CD4-positive, alpha-beta T cell treated with Interferon gamma for 1 hour (primary cell): ENCODE data around the gene SACS.
A peak's percentile ranks its signal among the peaks of the same experiment; 100 is the strongest.
"Not testable (repeated sequence)": the region's sequence is repeated elsewhere in the genome, so short reads cannot be mapped to it uniquely, and the experiment has no call there.

ENCODE experiments used
- DNase-seq: peaks from one replicate; pipeline ENCODE4 v3.0.0-alpha.2; 2020

SACS gene

DNA sequence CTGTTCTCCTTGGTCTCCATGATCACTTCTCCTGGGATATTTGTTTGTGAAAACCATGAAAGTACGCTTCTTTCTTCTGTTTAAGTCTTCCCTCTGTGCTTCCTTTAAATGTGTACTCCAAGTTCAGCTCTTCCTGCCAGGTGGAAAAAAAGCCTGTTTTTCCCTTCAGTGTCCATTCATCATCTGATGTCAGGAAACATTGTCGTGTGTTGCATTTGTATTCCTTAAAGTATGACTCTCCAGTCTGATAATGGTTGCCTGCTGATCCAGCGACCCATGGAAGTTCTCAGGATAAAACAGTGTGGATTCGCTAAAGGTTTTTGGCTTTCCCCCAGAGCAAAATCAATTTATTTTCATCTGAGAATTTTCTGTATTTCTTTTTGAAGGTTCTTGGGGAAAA, 22.3 kb downstream of the SACS start:
- no peak for DNase-seq

DNA sequence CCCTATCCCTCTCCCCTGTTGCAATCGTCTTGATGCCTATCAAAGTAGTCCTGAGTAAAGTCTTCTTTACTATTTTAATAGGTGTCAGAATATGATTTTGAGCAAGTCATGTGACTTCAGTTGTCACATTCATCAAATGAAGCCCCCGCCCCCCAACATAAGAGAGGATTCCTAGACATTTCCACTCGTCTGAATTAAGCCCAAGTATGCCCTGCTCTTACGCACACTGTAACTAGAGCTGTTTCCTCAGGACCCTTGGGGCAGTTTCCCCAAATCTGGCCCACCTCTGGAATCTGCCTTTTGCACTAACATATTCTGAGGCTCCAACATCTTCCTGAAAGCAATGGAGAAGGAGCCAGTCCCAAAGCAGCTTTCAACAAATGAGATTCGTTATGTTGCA, 25.5 kb downstream of the SACS start:
- DNase-seq, result no peak

DNA sequence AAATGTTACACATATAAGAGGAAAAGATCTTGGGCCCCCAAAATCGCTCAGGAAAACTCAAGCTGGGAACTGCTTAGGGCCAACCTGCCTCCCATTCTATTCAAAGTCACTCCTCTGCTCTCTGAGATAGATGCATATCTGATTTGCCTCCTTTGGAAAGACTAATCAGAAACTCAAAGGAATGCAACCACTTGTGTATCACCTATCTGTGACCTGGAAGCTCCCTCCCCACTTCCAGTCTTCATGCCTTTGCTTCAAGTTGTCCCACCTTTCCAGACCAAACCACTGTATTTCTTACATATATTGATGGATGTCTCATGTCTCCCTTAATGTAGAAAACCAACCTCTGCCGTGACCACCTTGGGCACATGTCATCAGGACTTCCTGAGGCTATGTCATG, 32.3 kb downstream of the SACS start:
- not testable (repeated sequence) for DNase-seq

DNA sequence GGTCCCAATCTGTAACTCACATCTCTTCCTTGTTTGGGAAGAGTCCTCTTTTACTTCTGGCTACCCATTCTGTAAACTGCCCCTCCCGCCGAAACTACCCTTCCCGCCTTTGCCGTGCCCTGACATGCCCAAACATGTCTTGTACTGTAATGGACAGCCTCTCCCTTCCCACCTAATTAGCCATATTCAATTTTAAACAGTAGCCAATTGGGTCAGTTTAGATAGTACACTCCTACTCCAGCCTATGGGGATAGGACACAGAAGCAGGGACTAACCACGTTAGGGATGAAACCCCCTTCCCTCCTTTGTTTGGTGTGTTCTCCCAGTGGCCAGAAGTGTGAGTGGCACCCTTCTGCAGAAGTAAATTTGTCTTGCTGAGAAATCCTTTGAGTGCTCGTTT, 34.2 kb downstream of the SACS start:
- DNase-seq, result no peak

DNA sequence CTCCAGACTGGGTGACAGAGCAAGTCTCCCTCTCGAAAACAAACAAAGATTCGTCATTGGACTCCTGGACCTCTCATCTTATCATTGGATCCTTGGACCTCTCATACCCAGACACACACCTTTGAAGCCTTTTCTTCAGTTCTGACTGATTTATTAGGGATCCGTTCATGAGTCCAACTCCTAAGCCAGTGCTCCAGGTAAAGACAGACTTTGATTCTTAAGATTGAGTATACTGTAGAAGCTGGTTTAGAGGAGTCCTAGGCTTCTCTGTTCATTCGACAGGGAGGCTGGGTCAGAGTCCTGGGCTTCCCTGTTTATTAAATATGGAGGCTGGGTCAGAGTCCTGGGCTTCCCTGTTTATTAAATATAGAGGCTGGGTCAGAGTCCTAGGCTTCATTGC, 38.7 kb downstream of the SACS start:
- DNase-seq, result no peak

DNA sequence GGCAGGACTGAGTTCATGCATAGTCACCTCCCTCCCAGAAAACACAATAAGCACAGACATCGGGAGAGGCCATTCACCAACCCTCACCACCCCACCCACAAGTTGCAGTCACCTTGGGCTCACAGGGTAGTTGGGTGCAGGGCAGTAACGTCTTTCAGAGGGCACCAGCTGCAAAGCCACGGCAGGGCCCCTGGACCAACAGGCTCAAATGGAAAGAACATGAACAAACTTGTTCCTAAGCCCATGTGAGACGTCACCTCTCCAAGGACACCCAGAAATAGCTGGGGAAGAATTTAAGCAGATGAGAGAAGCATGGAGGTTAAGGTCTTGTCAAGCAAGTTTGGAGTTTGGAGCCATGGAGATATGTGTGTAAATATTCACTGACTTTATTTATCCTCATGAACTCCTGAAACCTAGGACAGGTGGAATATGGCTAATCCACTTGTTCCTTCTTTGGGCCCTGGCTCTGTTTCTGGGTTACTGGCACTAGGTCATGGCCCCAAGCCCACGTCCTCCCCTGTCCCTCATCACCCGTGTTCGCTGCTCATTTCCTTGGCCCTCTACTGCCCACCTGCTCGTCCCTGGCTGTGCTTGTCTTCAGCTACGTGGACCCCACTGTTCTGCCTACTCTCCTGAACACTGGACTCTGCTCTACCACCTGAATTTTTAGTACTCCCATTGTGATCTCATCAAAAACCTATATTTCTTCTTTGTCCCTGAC, 40.4 kb downstream of the SACS start:
- DNase-seq, result no peak

DNA sequence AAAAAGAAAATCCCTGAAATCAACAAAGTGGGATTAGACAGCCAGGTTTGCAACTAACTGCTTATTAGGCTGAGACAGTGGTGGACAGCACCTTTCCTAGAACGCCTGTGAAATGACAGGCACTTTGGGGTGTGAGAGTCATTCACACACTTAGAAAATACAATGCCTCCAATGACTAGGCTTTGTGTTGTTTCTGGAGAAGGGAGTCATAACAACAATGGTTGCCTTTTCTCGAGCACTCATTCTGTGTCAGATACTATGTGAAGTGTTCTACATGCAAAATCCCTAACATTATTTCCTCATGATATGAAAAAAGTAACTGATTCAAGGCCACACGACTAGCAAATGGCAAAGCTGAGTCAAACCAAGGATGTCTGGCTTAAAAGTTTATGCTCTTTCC, 41.2 kb downstream of the SACS start:
- no peak for DNase-seq

DNA sequence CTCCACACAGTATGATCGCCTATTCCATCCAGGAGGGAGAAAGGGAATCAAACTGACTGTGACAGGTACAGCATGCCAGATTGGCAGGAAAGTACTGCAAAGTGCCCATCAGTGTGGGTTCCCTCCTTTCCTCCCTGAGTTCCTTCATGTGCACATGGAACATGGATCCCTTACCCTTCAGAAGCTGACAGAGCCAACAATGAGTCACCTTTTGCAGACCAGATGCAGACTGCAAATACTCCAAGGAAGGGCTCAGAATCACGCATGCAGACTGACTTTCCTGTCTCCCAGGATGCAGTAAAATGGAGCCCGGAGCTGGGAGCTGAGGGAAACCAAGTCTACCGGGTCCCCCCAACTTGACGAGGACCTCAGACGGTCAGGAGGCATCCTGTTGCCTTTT, 41.8 kb downstream of the SACS start:
- no peak for DNase-seq

DNA sequence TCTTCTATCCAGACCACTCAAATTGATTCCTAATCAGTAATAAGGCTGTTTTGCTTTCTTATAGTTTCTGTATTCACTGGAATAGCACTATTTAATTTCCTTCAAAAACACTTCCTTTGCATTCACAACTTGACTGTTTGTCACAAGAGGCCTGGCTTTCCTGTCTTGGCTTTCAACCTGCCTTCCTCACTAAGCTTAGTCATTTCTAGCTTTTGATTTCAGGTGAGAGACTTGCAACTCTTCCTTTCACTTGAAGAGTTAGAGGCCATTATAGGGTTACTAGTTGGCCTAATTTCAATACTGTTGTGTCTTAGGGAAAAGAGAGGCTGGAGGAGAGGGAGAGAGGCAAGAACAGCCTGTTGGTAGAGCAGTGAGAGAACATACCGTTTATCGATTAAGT, 47.0 kb downstream of the SACS start:
- DNase-seq, result no peak

DNA sequence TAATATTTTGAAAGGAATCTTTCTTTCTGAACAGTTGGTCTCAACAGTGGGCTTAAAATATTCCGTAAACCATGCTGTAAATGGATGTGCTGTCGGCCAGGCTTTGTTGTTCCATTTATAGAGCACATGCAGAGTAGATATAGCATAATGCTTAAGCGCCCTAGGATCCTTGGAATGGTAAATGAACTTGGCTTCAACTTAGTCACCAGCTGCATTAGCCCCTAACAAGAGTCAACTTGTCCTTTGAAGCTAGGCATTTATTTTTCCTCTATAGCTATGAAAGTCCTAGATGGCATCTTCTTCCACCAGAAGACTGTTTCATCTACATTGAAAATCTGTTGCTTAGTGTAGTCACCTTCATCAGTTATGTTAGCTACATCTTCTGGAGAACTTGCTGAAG, 47.6 kb downstream of the SACS start:
- DNase-seq, result no peak

DNA sequence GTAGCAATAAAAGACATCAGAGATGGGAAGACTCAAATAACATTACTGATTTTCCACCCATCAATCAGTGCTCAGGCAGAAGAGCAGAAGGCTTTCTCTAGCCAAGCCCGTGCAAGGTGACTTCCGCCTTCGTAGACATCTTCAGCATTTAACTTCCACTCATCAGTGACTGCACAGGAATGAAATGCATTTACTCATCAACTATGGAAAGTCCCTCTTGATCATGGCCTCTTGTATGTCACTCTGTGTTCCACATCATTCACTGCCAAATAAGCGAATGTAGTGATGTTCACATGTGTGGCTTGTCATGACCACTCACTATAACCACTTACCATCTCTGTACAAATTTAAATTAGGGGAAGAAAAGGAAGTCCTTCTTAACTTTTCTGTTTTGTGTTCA, 49.4 kb downstream of the SACS start:
- peak; percentile 36 for DNase-seq

DNA sequence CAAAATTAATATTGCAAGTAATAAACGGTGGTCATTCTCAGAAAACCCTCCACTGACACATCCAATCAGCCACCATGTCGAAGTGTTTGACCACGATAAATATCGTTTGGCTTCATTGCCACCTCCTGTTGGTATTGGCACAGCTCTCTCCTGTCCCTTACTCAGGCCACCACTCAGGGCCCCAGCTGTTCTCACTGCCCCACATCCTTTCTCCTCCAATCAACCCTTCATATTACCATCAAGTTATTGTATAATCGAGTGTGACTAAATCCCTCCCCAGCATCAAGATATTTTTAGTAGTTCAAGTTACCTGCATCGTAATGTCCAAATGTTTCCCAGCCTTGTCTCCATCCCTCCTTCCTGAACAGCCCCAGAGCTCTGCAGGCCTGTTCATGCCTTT, 50.4 kb downstream of the SACS start:
- DNase-seq, result no peak

DNA sequence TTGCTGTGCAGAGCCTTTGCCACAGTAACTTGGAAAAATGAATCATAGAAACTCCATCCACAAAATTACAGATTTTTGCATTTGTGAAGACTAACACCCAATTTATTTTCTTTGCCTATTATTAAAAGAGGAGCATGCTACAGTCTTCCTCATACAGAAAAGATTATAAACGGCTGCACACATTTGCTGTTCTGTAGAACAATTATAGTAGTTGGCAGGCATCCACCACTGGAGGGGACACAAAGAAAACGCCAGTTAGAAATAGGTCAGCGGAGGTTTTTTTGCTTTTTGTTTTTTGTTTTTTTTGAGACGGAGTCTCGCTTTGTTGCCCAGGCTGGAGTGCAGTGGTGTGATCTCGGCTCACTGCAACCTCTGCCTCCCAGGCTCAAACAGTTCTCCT, 51.6 kb downstream of the SACS start:
- no peak for DNase-seq

DNA sequence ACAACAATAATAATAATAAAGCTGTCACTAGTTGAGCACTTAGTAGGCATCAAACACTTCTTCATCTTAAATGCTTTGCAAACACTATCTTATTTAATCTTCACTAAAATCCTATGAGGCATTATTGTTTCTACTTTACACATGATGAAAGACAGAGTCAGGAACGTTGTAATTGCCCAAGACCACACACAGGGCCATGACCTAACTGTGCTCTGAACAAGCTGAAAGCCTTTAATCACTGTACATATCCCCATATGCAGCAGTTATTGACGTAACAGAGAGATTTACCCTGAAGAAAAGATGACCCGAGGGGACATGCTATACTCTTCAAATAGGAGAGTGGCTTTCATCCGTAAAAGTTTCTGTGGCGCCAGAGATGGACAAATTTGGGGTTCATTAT, 53.0 kb downstream of the SACS start:
- DNase-seq, result no peak

DNA sequence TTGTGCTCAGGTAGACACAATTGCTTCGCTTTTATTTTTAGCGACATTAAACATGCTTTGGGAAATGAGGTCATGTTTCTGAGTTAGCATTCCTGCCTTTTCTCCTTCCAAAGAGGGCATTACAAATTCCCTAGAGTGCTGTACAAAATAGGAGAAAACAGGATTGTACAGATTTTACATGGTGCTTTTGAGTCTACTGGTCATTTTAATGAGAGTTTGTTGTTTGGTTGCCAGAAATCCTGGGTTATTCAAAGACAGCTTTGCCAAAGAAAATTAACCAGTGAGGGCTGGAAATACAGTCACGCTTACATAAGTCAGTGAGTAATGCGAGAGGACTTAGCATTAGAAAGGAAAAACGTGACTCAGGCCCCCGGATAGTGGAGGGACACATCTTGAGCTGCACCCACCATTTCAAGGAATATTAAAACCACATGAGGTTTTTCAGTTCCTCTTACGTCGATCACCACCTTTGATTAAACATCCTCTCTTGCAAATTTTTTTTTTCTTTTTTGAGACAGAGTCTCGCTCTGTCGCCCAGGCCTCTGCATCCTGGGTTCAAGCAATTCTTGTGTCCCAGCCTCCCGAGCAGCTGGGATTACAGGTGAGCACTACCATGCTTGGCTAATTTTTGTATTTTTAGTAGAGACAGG, 55.4 kb downstream of the SACS start:
- DNase-seq, result peak; percentile 47

DNA sequence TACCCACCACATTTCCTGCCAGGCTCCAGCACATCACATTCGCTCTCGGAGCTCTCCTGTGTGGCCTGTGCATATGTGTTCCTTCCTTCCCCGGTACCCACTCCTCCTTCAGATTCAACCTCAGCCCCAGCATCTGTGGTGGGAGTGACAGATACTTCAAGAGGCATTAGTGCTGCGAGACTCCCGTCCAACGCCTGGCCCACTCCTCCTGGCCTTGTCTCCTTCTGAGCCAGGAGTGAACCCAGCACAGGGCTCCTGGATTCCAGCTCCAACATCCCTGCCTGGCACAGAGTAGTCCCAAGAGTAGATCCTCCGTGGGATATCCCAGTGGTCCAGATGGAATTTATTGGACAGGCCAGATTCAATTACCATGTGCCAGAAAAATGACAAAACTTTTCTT, 55.9 kb downstream of the SACS start:
- DNase-seq, result no peak

DNA sequence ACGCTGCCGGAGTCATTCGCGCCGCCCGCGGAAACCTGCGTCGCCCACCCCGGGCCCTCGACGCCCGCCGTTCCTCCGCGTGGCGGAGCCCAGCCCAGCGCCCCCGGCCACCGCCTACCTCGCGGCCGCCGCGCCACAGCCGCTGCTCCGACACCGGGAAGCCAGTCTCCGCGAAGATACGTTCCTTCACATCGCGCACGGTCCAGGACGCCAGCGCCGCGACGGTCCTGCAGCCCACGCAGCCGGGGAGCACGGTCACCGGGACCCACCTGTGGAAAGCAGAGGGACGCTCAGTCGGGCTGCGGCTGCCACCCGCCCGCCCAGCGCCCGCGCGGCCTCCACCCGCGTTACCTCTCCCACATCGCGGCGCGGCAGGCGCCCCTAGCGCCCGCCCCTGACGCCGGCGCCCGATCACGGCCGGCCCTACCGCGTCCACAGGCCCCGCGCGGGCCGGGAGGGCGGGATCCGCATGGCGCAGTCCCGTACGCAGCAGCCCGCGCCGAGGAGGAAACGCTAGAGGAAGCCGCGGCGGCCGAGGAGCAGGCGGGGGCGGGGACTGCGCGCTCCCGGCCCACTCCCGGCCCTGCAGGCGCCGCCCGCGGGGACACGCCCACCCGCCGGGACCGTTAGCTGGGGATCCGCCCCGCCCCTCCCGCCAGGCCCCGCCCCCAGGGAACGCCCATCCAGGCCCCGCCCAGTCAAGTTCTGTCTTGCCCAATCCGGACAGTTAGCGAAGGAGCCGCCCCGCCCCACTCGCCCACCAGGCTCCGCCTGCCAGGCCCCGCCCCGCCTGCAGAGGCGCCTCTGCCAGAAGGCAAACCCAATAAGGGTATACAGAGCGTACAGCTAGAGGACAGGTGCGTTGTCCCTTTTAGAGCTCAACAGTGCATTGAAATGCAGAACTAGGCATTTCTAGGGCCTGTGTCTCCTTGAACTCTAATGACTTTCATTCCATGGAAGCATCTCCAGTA, 58.2 kb downstream of the SACS start:
- peak; percentile 95 for DNase-seq

DNA sequence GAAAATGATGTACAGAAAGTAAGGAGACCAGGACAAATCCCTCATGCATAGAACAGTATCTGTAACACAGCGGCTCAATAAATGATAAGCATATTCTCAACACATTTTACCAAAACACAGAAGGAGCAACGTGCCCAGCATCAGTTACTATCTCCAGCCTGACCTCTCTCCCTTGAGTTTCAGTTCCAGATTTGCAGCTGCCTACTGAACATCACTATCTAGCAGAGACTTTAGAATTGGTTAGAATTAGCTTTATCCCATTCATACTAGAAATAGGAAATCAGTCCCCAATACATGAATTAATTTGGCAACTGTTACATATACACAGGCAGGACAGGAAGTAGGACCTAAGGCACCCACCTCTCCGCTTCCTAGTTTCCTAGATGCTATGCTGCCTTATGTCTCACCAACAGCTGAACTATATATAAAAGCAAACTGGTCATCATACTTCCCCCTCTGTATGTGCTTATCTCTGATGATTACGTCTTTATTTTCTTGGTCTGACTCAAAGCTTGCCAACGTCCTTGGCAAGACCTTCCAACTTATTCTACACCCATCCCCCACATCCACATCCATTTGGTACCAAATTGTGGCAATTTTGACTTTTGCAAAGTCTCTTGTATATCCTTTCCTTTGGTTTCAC, 61.1 kb downstream of the SACS start:
- DNase-seq, result no peak

DNA sequence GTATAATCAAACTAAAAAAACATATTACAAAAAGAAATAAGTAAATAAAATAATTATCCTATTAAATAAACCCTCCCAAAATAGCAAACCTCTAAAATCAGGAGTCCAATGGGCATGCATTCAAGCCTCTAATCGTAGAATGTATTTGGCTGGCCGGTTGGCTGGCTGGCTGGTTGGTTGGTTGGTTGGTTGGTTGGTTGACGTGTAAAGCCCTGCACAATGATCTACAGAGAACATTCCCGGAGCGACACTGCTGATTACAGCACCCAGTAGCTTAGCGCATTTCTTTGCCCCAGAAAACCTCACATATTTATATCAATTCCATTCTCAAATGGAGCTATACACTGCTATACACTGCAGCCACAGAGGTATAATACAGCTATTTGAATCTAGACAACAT, 65.6 kb downstream of the SACS start:
- no peak for DNase-seq

DNA sequence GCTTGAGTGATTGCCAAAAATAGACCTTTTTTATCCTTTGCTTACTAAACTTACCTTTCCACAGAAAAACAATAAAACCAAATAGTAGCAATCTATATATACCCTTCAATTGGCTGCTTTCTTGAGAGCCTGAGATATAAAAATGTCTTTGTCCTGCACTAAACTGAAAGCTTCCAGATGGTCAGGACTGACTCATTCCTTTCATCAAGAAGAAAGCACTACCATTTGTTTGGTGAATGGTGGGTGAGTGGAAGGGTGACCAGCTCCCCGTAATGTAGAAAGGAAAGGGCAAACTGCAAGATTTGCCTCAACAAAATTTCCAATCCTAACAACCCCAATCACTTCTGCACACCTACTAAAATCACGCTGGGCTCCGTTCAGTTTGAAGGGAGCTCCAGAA, 67.8 kb downstream of the SACS start:
- DNase-seq, result no peak

DNA sequence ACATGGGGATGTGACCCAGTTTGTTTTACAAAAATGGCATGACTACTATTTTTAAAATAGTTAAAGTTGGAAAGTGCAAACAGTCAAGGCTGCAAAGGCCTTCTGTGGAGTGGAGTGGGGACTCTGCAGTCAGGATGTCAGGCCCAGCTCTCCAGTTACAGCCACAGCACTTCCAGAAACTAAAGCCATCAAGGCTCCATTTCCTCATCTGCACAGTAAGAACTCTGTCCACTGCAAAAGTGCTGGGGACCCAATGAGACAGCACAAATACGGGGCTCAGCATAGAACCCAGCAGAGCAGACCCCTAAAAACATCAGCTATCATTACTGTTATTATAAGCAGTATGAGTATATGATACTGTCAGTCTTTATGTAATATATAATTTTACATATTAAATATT, 73.6 kb downstream of the SACS start:
- DNase-seq, result no peak

DNA sequence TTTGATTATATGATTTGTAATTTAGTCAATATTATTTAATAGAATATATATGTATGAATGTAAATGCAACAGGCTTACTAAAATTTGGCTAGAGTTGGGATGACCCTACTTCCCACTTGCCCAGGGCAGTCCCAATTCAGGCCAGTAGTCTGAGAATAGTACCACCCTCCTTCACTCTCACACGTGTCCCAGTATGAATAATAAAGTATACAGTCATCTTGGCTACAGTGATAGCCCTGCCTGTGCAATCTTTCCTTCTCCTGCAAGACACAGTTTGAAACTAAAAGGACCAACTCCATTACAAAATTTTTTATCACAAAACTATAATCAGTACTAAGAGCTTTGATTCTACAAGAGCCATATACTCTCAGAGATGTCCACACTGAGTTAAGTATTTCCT, 76.2 kb downstream of the SACS start:
- DNase-seq, result no peak

DNA sequence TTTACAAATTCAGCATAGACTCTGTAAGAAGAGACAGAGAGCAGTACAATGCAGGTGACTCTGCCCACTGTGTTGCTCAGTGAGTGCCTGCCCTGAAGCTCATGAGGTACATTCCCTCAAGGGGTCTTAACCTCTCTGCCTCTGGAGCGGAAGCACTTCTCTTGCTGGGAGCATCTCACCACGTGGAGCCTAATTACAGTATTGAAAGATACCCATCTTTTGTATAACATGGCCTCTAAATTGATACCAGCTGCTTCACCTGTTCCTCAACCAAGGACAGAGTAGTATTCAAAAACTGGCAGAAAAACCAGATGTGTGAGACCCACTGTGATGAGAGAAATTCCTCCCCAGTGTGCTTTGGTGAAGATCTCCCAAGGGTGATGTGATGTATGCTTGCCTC, 77.1 kb downstream of the SACS start:
- DNase-seq, result no peak
